ENCODE measurements around the gene ZFAND6.

ZFAND6 gene

DNA sequence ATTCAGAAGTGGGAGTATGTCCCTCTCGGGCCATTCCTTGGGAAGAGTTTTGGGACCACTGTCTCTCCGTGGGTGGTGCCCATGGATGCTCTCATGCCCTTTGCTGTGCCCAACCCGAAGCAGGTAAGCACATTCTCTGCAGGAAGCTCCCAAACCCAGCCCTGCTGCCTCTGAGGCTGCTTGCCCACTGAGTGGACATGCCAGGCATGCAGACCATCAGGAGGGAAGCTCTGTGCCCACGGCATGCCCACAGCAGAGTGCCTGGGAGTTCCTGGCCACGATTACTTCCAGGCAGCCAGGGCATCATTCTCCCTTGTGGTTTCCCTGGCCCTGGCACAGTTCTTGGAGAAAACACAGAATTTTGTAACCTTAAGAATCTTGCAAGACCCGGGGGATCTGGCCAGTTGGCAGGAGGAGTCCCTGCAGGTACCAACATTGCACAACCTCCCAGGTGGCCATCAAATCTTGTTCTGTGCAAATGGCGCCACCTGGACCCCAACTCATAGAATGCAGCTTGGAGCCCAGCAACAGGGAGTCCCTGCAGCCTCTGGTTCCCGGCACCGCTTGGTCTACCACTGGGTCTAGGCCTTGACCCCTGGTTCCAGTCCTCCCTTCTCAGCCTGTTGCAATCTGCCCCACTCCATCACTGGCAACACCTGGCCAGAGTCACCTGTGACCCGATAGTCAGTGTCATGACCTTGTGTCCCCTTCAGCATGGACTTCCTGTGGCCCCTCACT, 113.7 kb downstream of the ZFAND6 start:
- TF ChIP-seq, protein P1, sequence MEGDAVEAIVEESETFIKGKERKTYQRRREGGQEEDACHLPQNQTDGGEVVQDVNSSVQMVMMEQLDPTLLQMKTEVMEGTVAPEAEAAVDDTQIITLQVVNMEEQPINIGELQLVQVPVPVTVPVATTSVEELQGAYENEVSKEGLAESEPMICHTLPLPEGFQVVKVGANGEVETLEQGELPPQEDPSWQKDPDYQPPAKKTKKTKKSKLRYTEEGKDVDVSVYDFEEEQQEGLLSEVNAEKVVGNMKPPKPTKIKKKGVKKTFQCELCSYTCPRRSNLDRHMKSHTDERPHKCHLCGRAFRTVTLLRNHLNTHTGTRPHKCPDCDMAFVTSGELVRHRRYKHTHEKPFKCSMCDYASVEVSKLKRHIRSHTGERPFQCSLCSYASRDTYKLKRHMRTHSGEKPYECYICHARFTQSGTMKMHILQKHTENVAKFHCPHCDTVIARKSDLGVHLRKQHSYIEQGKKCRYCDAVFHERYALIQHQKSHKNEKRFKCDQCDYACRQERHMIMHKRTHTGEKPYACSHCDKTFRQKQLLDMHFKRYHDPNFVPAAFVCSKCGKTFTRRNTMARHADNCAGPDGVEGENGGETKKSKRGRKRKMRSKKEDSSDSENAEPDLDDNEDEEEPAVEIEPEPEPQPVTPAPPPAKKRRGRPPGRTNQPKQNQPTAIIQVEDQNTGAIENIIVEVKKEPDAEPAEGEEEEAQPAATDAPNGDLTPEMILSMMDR (IDR thresholded peaks at IDR 0.05; ENCODE audit: control insufficient read depth, extremely low read depth, insufficient read depth), result peak; percentile 83
- H3K4me3 ChIP-seq (ENCODE audit: low read depth, low read length), result no peak overlapping the region
- DNase-seq (ENCODE audit: low read depth), result no peak

DNA sequence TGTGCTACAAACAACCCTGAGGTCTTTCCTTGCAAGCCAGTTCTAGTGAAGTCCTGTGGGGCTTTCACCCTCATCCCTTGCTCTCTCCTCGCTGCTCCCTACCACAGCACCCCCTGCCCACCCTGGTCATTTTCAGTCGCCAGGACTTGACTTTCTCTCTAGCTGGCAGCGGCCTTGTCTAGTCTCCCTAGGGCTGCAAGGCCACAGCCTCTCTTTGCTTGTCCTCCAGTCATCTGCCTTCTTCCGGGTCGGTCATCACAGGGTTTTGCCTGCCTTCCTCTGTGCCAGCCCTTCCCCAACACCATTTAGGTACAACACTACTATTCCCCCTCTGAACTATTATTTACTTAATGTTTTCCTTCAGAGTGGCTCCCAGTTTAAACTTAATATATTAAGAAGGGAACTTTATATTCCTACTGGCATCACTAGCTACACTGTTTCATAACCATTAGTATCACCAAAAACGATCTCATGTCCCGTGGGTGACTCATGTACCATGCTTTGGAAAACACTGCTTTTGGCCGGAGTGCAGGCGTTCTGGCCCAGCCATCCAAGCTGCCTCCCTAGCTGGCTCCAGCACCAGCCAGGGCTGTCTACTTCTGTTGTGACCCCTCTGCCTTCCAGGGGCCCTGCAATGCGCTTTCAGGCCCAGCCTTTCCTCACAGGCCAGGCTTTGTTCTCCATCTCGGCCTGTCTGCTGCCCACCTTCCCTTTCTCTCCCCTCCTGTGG, 114.7 kb downstream of the ZFAND6 start:
- no peak for DNase-seq (ENCODE audit: low read depth)
- H3K4me3 ChIP-seq (ENCODE audit: low read depth, low read length), result no peak overlapping the region
- TF ChIP-seq, protein P1 (IDR thresholded peaks at IDR 0.05; ENCODE audit: control insufficient read depth, extremely low read depth, insufficient read depth), result no peak

DNA sequence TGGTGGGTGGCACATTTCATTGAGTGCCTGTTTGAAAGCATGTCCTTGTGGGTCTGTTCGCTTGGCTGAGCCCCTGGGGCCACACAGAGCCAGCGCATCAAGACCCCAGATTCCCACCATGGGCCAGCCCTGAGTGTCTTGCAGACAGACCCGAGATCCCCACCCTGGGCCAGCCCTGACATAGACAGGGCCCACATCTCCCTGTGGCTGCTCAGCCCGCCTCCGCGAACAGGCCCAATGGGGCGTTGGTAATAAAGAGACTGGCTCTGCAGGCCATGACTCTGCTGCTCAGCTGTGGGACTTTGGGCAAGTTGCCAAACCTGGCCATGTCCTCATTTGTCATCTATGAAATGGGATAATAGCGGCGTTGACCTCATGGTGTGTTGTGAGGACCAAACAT, 116.0 kb downstream of the ZFAND6 start:
- H3K4me3 ChIP-seq (ENCODE audit: low read depth, low read length), result no peak overlapping the region
- no peak for DNase-seq (ENCODE audit: low read depth)
- TF ChIP-seq, protein P1 (IDR thresholded peaks at IDR 0.05; ENCODE audit: control insufficient read depth, extremely low read depth, insufficient read depth), result no peak

DNA sequence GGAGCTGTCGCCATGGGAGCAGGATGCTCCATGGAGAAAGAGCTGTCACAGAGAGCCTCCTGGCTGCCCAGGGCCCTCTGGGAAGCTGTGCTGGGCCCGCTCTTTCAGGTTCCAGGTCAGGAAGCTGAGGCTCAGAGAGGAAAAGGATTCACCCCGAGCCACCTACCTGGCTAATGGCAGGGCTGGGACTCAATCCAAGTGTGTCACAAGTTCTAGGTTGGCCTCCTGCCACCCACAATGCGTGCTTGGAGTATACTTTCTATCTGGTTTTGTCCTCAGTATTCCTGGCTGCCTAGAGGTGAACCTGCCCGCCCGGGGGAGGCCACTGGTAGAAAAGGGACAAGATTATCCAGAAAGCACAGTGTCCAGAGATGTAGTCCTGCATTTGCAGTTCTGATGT, 117.0 kb downstream of the ZFAND6 start:
- DNase-seq (ENCODE audit: low read depth), result no peak
- H3K4me3 ChIP-seq (ENCODE audit: low read depth, low read length), result no peak overlapping the region
- TF ChIP-seq, protein P1 (IDR thresholded peaks at IDR 0.05; ENCODE audit: control insufficient read depth, extremely low read depth, insufficient read depth), result no peak

DNA sequence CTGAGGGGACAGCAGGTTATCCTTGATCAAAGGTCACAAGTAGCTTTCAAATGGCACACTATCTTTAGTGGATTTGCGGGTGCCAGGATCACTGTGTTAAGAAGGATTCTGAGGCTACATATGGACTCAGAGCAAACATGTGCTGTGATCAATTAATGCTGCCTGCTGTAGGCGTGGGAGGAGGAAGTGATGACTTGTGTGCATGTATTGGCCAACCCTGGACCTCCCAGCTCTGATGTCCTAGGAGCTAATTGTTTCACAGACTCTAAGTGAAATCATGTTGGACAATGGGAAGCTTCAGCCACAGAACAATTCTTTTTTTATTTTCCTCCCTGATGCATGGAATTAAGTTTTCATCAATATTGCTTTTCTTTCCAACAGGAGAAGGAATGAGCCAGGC, 117.7 kb downstream of the ZFAND6 start:
- H3K4me3 ChIP-seq (ENCODE audit: low read depth, low read length), result no peak overlapping the region
- TF ChIP-seq, protein P1 (IDR thresholded peaks at IDR 0.05; ENCODE audit: control insufficient read depth, extremely low read depth, insufficient read depth), result no peak
- DNase-seq (ENCODE audit: low read depth), result no peak

DNA sequence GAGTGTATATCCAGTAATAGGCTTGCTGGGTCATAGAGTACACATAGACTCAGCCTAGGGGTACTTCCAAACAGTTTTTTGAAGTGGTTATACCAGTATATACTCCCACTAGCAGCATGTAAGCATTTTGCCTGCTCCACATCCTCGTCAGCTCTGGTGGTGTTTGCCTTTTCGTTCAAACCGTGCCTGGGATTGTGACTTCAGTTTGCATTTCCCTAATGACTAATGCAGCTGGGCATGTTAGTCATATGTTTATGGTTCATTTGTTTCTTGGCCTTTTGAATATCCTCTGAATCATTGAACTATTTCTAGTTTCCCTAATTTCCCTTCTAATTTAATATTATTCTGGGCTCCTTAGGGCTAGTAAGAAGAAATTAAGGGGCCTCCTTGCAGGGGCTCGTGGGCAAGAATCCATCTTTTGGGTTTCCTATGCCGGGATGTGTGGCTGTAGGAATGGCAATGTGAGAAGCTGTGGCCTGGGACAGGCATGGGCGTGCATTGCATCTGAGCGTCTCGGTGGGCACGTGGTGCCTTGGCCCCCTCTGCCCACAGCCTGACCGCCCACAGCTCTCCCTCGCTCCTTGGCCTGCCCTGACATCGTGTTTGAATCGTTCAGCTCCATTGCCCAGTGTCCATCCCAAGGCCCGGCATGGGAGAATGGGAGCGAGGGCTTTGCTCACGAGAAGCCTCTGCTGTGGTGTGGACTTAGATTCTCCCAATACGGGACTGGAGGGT, 119.7 kb downstream of the ZFAND6 start:
- no peak overlapping the region for H3K4me3 ChIP-seq (ENCODE audit: low read depth, low read length)
- TF ChIP-seq, protein P1 (IDR thresholded peaks at IDR 0.05; ENCODE audit: control insufficient read depth, extremely low read depth, insufficient read depth), result no peak
- DNase-seq (ENCODE audit: low read depth), result no peak
